ENCODE data around the gene PEAR1.

PEAR1 gene

DNA sequence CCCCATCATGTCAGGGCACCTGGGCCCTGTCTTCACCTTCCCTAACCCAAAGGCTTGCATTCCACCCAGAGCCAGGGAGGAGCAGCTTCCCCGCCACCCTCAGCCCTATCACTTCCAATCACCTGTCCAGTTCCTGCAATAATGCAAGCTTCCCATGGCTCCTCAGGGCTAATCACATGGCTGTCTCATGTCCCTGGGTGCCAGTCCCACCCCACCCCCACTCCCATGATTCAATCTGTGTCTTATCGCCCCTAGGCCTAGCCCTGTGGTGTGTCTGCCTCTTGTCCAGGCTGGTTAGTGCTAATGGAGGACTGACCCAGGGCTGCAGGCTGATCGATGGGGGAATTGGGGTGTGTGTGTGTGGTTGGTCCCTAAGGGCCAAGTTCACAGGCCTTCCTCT, 11.0 kb upstream of the PEAR1 start:
- DNase-seq = no peak

DNA sequence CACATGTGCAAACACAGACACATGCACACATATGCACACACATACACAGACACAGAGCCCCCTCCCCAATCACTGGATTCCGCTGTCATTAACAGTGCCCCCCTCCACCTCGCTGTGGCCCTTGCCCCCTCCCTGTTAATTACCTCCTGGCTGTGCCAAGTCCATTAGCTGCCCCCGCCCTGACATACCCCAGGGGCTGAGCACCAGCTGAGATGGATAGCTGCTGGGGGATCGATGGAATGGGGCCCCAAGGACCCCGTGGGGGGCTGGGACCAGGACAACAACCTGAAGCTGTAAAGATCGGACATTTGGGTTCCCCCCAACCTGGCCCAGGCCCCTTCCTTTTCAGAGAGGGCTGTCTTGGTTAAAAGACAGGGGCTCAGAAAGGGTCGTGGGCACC, 9.6 kb upstream of the PEAR1 start:
- DNase-seq = no peak

DNA sequence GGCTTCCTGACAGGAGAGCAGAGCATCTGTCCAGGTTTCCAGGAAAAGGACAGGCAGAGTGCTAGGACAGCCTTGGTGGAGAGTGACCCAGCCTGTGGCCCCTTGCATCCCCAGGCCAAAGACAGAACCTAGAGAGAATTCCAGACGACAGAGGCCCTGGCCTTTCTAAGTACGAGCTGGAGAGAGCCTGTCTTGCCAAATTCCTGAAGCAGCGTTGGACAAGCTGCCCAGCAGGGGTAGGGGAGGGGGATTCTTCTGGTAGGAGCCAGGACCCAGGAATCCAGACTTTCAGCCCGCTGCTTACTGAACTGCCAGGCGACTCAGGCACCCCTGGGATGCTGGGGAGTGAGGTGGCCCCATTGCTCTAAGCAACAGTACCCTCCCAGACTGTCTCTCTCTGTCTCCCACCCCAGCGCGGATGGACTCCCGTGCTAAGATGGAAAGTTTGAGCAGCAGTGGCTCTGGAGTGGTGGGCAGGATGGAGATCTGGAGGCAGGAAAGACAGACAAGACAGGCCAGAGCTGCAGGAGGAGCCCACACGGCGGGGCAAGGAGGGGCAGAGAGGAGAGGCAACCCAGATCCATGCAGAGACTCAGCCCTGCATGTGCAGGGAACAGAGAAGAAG, 8.8 kb upstream of the PEAR1 start:
- no peak for DNase-seq

DNA sequence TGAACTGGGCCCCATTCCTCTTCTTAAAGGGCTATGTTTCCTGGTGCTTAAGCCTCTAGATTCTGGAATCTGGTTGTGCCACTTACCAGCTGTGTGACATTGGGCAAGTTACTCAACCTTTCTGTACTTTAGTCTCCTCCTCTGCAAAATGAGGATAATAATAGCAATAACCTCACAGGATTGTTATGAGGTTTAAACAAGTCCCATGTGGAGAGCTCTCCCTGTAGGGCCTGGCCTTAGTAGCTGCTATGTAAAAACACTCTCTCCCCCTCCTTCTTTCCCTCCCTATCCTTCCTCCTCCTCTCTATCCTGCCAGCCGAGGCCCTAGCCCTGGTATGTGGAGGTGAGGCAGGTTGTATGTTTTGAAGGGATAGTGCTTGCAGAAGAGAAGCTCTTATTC, 8.2 kb upstream of the PEAR1 start:
- no peak for DNase-seq

DNA sequence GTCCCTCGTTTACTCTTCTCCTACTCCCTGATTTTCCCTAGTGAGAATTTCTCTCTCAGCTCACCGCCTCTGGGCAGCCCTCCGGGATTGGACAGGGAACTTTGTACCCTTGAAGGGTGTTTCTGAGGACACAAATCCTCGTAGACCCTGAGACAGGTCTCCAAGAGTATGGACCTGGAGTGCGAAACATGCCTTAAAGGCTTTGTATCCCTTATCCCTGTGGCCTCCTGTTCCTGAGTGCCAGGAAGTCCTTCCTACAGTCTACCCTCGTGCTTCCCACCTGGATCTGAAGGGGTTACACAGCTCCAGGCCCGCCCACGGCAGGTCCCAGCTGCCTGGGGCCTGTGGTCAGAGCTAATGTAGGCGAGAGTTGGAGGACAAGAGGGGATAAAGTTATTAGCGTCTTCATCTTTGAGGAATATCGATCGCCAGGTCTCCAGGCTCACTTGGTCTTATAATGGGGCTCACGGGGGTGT, 7.6 kb upstream of the PEAR1 start:
- DNase-seq = no peak

DNA sequence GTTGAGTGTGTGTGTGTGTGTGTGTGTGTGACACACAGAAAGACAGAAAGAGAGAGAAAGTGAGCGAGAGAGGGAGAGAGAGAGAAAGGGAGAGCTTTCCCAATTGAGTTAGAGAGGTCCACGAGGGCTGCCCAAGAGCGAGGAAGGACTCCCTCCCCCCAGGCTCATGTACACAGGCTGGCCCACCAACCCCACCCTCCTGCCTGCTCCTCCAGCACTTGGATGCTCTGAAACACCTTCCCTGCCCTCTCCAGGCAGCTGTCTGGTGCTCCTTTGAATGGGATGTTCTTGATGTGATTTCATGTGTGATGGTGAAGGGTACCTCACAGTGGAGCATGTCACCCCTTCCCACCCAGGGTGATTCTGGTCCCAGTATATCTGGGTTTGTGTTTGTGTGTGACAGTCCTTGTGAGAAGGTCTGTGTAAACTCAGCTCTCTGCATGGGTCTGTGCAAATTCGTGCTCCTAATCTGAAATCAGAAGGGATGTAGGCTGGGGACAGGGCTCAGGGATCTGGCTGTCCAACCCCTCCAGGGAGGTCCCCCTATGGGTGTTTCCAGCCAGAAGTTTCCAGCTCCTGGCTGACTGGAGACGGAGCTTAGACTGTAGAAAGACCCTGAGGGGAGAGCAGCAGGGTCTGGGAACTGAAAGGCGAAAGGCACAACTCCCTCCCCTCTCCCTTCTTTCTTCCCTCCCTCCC, 6.8 kb upstream of the PEAR1 start:
- DNase-seq = no peak

DNA sequence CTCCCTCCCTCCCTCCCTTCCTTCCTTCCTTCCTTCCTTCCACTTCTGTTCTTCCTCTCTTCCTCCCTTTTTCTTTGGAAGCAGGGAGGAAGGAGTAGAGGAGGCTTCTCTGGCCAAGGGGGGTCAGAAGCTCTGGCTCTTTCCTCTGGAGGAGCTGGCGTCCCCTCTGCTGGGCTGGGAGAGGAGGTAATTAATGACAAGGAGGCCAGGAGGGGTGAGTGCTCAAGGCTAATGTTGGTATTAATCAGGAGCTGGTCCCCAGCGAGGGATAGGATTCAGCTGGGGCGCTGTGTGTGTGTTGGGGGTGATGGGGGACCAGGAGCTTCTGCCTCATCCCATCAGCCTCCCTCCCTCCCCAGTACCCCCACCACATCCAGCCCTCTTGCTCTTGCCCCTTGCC, 6.2 kb upstream of the PEAR1 start:
- DNase-seq = no peak

DNA sequence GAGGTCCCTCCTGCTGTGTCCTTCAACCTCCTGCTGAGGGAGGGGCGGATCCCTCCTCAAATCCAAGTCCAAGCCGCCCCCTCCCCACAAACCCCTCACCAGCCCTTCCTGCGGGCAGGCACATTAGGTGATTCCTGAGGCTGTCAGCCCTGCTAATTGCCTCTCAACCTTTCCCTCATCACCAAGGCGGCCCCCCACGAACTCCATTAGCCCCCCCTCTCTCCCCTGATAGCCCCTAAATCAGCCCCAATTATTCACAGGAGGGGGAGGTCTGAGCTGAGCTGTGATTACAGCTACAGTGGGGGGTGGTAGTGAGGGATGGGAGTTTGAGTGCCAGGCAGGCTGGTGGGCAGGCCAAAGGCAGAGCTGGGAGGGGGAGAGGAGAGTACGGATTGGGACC, 5.8 kb upstream of the PEAR1 start:
- no peak for DNase-seq

DNA sequence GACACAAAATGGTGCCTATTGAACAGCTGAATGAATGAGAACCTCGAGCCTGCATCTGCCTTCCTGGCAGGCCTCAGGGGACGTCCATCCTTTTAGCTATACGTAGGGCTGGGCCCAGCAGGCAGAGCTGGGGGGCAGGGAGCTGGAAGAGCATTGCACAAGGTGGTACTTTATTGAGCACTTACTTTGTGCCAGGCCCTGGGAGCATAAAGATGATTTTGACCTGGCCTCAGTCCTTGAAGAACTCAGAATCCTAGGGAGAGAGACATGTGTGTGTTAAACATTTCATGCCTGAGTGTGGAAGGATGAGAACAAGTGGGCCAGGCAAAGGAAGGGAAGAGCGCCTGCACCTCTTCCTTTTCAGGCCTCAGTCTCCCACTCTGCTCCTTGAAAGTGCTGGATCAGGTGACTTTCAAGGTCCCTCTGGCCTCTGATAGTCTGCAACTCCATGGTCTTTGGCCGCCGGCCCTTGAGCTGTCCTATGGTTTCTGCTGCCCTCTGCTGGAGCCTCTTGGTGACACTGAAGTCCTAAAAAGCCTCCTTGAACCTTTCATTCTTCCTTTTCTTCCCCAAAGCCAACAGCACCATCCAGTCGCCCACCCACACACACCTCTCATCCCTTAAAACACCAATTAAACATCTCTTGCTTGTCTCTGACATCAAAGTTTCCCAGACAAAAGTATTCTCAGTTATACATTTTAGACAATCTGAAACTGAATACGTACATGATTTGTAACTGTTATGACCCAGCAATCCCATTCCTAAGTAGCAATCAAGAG, 3.5 kb upstream of the PEAR1 start:
- DNase-seq = peak in 12 of 14 donors; percentile 15 to 71 (median 36)

DNA sequence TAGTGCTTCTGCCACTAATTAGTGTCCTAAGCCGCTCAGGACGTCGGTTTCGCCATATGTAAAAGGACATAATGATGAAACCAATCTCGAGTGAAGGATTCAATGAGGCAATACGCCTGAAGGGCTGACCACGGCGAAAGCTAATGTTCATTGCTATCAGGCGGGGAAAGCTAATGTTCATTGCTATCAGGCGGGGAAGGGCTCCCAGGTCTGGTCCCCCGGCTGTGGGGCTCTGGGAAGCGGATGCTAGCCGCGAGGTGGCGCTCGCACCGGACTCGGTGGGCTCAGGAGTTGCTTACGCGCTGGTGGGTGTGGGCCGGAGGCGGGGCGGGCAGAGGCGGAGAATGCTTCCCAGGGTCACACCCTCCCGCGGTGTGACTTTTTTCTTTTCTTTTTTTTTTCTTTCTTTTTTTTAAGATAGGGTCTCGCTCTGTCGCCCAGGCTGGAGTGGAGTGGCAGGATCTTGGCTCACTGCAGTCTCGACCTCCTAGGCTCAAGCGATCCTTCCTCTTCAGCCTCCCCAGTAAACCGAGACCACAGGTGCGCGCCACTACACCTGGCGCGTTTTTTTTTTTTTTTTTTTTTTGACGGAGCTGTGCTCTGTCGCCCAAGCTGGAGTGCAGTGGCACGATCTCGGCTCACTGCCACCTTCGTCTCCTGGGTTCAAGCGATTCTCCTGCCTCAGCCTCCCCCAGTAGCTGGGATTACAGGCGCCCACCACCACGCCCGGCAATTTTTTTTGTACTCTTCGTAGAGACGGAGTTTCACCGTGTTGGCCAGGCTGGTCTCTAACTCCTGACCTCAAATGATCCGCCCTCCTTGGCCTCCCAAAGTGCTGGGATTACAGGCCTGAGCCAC, 1.1 kb upstream of the PEAR1 start:
- DNase-seq = peak in 12 of 14 donors; percentile 11 to 73 (median 38)

DNA sequence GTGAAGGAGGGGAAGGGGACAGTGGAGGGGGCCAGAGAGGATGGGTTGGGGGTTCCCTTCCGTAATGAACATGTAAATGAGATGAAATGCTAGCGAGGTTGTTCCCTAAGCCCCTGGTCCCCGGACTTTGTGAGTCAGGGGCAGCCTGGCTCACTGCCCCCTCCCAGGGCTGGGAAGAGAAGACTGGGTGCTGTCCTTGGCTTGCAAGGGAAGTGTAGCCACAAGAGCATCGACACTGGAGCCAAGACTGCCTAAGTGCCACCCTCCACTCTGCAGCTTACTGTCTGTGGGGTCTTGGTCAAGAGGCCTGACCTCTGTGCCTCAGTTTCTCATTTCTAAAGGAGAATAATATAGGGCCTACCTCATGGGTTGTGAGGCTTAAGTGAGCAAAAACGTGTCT, 483 bp downstream of the PEAR1 start:
- DNase-seq = no peak

DNA sequence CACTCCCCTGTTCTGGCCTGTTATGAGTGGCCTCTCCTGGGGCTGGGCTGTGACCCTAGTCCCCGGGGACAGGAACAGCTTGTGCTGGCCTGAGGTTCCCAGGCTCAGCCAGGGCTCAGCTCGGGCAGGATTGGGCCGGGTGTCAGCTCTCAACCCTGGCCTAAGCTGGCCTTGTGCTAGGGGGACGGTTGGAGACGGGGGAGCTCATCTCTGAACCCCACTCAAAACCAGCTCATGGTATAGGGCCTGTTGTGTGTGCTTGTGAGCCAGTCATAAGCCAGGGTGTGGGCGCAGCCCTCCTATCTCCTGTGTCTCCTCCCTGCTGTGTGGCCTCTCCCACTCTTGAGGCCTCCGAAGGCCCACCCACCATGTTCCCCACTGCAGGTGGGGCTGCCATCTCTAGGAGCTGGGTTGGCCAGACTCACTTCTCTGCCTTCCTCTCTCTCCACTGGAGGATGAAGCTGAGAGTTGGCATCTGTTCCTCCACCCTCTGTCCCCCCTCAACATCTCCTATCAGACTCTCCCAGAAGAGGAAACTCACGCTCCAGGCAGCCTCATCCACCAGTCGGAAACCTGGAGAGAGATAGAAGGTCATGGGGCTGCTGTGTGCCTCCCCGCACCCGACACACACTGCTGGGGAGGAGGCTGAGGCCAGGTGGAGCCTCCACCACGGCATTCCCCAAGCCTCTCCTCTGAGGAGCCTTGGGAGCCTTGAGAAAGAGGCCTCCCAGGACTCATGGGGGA, 1.4 kb downstream of the PEAR1 start:
- DNase-seq = no peak

DNA sequence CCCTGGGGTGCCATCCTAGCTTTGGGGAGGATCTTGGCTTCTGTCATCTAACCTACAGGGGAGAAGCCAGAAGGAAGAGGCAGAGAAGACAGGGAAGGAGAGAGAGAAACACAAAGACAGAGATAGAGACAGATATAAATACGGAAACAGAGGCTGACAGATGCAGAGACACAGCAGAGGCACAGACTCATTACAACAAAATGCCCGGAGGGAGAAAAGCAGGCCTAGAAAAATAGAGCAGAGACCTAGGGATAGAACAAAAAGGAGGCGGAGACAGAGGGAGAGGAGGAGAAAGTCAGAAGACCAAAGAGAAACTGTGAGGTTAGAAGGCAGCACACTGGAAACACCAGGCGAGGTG, 1.9 kb downstream of the PEAR1 start:
- DNase-seq = no peak

DNA sequence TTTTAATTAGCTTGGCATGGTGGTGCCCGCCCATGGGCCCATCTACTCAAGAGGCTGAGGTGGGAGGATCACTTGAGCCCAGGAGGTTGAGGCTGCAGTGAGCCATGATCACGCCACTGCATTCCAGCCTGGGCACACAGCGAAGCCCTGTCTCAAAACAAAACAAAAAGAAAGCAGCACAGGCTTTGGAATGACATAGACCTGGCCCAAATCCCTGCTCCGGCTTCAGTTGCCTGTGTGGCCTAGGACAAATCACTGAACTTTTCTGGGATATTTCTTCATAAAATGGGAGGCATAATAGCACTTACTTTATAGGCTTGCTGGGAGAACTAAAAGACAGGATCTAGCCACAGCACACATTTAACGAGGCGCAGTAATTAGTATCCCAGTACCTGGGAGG, 2.4 kb downstream of the PEAR1 start:
- no peak for DNase-seq

DNA sequence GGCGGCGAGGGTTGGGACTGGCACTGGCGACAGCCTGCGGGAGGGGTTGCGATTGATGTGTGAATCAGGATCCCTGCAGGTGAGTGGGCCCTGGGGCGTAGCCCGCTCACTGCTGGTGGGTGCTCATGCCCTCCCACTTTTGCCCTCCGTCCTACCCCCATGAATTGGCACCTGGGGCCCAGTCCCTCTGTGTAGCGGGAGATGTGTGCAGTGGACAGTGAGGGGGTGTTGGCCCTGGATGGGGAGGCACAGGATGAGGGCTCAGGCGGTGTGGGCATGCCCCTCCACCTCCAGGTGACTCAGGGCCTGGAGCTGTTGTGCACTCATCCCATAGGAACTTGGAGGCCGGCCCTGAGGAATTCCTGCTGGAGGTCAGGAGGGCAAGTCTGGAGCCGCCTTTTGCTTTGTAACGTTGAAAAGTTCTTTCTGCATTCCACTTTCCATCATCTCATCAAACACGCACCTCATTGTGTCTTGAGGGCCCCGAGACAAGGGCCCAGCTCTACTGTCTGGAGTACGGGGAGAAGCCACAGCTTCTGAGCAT, 3.0 kb downstream of the PEAR1 start:
- no peak for DNase-seq

DNA sequence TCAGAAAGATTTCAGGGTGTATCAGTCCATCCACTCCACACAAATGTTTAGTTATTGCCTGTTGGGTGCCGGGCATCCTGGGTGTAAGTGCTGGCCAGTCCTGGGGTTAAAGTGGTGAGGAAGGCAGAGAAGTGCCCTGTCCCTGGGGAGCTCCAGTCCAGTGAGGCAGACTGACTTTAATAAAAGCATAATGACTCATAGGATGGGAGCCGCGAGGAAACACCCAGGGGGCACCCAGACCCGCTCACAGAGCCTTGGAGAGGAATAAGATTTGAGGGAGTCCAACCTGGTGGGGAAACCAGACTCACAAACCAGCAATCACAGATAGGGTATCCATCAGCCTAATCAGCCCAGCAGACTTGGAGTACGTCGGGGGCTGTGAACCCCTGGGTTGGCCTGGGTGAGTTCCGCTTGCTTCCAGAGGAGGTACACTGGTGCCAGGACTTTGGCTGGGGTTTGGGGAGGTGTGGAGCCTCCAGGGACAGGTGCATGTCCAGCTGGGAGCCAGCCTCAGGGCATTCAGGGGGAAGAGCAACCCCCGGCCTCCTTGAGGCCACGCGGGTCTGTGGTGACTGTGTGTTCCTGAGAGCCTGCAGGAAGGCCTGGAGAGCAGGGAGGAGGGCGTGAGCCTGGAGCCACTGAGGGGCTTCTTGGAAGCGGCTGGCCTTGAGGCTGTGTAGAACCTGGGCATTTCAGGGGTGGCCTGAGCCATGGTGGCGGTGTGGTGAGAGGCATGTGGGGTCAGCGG, 3.7 kb downstream of the PEAR1 start:
- DNase-seq = no peak

DNA sequence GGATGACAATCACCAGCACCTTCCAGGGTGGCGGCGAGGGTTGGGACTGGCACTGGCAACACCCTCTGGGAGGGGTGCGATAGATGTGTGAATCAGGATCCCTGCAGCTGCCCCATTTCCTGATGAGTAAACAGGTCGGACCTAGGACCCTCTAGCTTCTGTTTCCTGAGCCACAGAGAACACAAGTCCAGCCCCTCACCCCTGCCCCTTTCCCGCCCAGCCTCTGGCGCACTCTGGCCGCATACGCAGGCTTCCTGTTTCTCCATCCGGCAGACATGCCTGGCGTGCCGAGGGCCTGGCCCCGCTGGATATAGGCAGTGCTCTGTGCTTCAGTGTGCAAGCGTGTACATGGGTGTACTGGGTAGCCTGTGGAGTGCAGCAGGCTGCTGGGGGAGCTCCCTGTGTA, 4.6 kb downstream of the PEAR1 start:
- DNase-seq = no peak

DNA sequence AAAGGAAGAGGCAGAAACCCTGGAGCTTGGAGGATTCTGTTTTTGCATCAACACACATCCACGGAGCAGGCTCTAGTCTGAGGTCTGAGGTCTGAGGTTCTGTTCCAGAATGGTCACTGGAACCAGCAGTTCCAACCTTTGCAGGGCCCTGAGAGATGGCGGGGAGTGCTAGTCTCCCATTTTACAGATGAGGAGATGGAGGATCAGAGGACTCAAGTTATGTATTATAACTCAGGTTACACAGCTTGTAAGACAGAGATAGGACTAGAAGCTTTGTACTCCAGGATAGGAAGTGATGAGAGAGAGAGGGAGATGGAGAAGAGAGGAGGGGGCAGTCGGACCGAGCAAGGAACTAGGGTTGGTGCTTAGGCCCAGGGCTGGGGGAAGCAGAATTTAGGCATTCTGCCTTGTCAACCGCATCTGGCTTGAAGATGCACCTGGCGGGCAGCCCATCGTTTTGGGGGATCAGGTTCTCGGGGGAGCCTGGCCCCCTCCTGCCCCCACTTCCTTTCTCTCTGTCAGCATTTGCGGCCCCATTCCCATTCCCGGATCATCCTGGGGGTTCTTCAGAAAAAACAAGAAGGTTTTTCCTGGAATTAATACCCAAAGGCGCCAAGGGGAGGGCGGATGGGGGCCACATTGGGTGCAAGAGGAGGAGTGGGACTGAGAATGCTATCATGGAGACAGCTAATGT, 5.6 kb downstream of the PEAR1 start:
- DNase-seq = no peak

DNA sequence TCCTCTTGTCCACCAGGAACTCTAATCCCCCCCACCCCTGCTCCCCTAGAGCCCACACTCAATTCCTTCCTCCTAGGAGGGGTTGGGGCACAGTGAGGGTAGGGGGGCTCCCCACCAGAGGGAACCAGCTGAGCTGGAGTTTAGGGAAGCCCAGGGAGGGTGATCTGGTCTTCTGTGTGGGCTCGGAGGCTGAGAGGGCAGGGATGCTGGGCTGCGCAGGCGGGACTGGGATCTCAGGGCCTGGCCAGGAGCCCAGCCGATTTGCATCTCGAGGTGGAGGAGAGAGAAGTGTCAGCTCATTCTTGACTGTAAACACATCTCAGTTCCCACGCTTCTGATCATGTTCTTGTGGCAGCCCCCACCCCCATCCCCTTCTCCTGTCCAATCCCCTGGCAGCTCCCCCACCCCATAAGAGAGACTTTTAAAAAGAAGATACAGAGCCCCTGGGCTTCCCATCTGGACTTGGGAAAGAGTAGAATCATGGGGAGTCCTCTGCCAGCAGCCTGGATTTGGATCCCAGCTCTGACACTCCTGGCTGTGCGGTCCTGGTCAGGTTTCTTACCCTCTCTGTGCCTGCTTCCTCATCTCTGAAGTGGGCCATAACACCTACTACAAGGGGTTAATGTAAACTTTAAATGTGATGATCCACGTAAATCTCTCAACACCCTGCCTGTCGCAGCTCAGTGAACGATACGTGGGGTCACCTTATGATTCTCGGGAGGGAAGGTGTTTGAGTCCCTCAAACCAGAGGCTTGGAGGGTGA, 6.6 kb downstream of the PEAR1 start:
- DNase-seq = no peak

Data from C1 segment of cervical spinal cord (tissue), 14 donors.